Gastrocnemius medialis (tissue), 4 donors: ENCODE results near the gene METTL21C.

Source experiments
- POLR2A ChIP-seq, 2 donors: fragments of 450-650 bp; IDR thresholded peaks; one replicate each; pipeline ENCODE4 v1.6.1; 2017; ENCODE audit warnings: antibody characterized with exemption in 2 of 2, mild to moderate bottlenecking in 2 of 2, moderate library complexity in 2 of 2
- TF ChIP-seq, protein P1 (sequence below), 5 experiments: fragments of 450-650 bp in 3 of 5; fragments of 200-600 bp in 2 of 5; sonication (generic) in 2 of 5; IDR thresholded peaks in 4 of 5; conservative IDR thresholded peaks in 1 of 5; 1 replicate in 4 of 5; 2 replicates in 1 of 5; pipeline ENCODE4 v1.5.1; 2016 to 2019; ENCODE audit warnings: antibody characterized with exemption in 5 of 5, mild to moderate bottlenecking in 3 of 5, moderate library complexity in 3 of 5

DNA sequence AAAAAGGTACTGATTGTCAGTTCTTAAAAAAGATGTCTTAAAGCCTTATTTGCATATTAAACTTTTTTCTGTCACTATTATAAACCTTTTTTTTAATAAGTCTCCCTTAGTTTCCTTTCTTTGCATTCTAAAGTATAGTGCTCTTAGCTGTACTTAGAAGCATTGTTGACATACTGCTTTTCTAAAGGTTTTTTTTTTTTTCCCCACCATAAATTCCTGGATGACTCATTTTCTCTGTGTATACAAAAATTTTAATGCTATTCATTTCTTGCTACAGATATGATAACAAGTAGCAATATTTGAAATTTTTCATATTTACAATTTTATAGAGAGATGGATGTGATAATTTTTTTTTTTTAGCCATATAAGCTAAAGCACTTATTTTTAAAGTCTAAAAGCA lies 43.5 kb downstream of the METTL21C start:
- TF ChIP-seq POLR2A (IDR thresholded peaks at IDR 0.05), result no peak
- TF ChIP-seq, protein P1, sequence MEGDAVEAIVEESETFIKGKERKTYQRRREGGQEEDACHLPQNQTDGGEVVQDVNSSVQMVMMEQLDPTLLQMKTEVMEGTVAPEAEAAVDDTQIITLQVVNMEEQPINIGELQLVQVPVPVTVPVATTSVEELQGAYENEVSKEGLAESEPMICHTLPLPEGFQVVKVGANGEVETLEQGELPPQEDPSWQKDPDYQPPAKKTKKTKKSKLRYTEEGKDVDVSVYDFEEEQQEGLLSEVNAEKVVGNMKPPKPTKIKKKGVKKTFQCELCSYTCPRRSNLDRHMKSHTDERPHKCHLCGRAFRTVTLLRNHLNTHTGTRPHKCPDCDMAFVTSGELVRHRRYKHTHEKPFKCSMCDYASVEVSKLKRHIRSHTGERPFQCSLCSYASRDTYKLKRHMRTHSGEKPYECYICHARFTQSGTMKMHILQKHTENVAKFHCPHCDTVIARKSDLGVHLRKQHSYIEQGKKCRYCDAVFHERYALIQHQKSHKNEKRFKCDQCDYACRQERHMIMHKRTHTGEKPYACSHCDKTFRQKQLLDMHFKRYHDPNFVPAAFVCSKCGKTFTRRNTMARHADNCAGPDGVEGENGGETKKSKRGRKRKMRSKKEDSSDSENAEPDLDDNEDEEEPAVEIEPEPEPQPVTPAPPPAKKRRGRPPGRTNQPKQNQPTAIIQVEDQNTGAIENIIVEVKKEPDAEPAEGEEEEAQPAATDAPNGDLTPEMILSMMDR (IDR thresholded peaks at IDR 0.05 in 4 of 5, conservative IDR thresholded peaks at IDR 0.05 in 1 of 5), result no peak
